NOMO-1 treated with dmso at 0.1 percent for 144 hours (cell line): ENCODE results near the gene LYRM2.

Source experiments
- DNase-seq: peaks from one replicate; lab custom pipeline; 2025; ENCODE audit not compliant: unreplicated experiment; lab: John Stamatoyannopoulos, UW

Gene LYRM2

GRCh38 chr6:89562093-89562973, 76.2 kb downstream of the LYRM2 start:
- no peak for DNase-seq

GRCh38 chr6:89559487-89559886, 79.1 kb downstream of the LYRM2 start:
- no peak for DNase-seq

- no peak for DNase-seq
Observed at GRCh38 chr6:89555806-89556205, 82.7 kb downstream of the LYRM2 start.

- no peak for DNase-seq
Observed at GRCh38 chr6:89555031-89555430, 83.5 kb downstream of the LYRM2 start.

- DNase-seq = no peak
Observed at GRCh38 chr6:89554106-89554505, 84.4 kb downstream of the LYRM2 start.

- no peak for DNase-seq
Observed at GRCh38 chr6:89553431-89553830, 85.1 kb downstream of the LYRM2 start.

GRCh38 chr6:89547281-89547680, 91.3 kb downstream of the LYRM2 start:
- DNase-seq = no peak

GRCh38 chr6:89542866-89543265, 95.7 kb downstream of the LYRM2 start:
- DNase-seq = no peak

- DNase-seq = no peak
Observed at GRCh38 chr6:89542081-89542857, 96.3 kb downstream of the LYRM2 start.

- DNase-seq = no peak
Observed at GRCh38 chr6:89539779-89540178, 98.8 kb downstream of the LYRM2 start.

- no peak for DNase-seq
Observed at GRCh38 chr6:89536231-89536630, 102.3 kb downstream of the LYRM2 start.

- no peak for DNase-seq
Observed at GRCh38 chr6:89530982-89531381, 107.6 kb downstream of the LYRM2 start.

- DNase-seq = no peak
Observed at GRCh38 chr6:89528866-89529265, 109.7 kb downstream of the LYRM2 start.

- DNase-seq = no peak
Observed at GRCh38 chr6:89527634-89528033, 110.9 kb downstream of the LYRM2 start.

- DNase-seq = no peak
Observed at GRCh38 chr6:89526563-89526869, 112.0 kb downstream of the LYRM2 start.

- no peak for DNase-seq
Observed at GRCh38 chr6:89525786-89526562, 112.6 kb downstream of the LYRM2 start.

- DNase-seq = no peak
Observed at GRCh38 chr6:89522778-89523177, 115.8 kb downstream of the LYRM2 start.

- DNase-seq = no peak
Observed at GRCh38 chr6:89520736-89521135, 117.8 kb downstream of the LYRM2 start.

GRCh38 chr6:89518352-89519055, 120.0 kb downstream of the LYRM2 start:
- no peak for DNase-seq
